Measurements from ENCODE around the gene CD80.

Gene CD80

DNA sequence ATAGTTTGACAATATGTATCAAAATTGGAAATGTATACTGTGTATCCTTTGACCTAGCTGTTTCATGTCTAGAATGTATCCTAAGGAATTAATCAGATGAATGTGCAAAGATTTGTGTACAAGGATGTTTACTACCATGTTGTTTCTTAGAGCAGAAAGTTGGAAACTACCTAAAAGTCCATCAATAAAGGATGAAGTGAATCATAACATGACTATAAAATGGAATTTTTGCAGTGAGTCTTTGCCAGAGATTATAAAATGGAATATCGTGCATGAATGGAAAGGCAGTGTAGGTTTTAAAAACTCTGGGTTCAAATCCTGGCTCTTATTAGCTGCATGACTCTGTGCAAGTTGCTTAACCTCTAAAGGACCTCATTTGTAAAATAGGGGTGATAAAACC is 76.3 kb downstream of the CD80 start:
- H3K4me1 Mint-ChIP-seq: no peaks in the 10 kb centered on the region
- CTCF ChIA-PET: no interaction called here
- peaks cover 41% of the 10 kb centered on the region for H3K36me3 Mint-ChIP-seq
- H3K27ac Mint-ChIP-seq: no peak overlapping the region
- no peaks in the 10 kb centered on the region for H3K27me3 Mint-ChIP-seq
- H3K4me3 Mint-ChIP-seq: no peak overlapping the region
- DNase-seq: no peak
- no peaks in the 10 kb centered on the region for H3K9me3 Mint-ChIP-seq

- DNase-seq: no peak
- CTCF ChIA-PET: no interaction called here
- H3K4me1 Mint-ChIP-seq: no peaks in the 10 kb centered on the region
- peaks cover 41% of the 10 kb centered on the region for H3K36me3 Mint-ChIP-seq
- H3K9me3 Mint-ChIP-seq: no peaks in the 10 kb centered on the region
- H3K27ac Mint-ChIP-seq: no peak overlapping the region
- H3K4me3 Mint-ChIP-seq: no peak overlapping the region
- no peaks in the 10 kb centered on the region for H3K27me3 Mint-ChIP-seq
Measured at GRCh38 chr3:119481079-119481478, 78.3 kb downstream of the CD80 start.

Data from activated naive CD4-positive, alpha-beta T cell treated with anti-CD3 and anti-CD28 coated beads, Interleukin-2, amount 10 ng/mL, durations not matched to agents 7 days and 5 days (primary cell).